HepG2 (cell line): ENCODE data around the gene PLD2. TPM values are rescaled to one million over a fixed set of nuclear protein-coding genes. Genes with fewer than 3 reads are reported as not detected.

Experiments
- CHD2 ChIP-seq: IDR thresholded peaks from 2 replicates; pipeline ENCODE4 v1.6.1; 2011; ENCODE audit warnings: low read depth, low read length, improper control_type of control experiment
- GLMP ChIP-seq: sonication (generic); formaldehyde crosslinking; IDR thresholded peaks from 2 replicates; pipeline ENCODE4 v1.9.0; 2021; ENCODE audit warnings: missing genetic modification reagents, mild to moderate bottlenecking, borderline replicate concordance
- HMG20B ChIP-seq: conservative IDR thresholded peaks from 2 replicates; pipeline ENCODE4 v1.6.1; 2016; ENCODE audit warnings: missing genetic modification reagents, missing compliant biosample characterization
- MXD4 ChIP-seq: IDR thresholded peaks from 2 replicates; pipeline ENCODE4 v1.6.1; 2016; ENCODE audit warnings: mild to moderate bottlenecking, missing biosample characterization, missing genetic modification reagents
- ONECUT2 ChIP-seq: sonication (generic); formaldehyde crosslinking; IDR thresholded peaks from 2 replicates; pipeline ENCODE4 v1.4.0; 2020; ENCODE audit warnings: missing genetic modification reagents
- SRY ChIP-seq: sonication (generic); formaldehyde crosslinking; IDR thresholded peaks from 2 replicates; pipeline ENCODE4 v1.8.0; 2022; ENCODE audit warnings: mild to moderate bottlenecking, missing genetic modification reagents
- ZBTB38 ChIP-seq: sonication (generic); formaldehyde crosslinking; IDR thresholded peaks from 2 replicates; pipeline ENCODE4 v1.5.1; 2020; ENCODE audit warnings: mild to moderate bottlenecking, missing genetic modification reagents
- ZHX2 ChIP-seq, 2 experiments: sonication (generic) in 1 of 2; formaldehyde crosslinking in 1 of 2; IDR thresholded peaks; 2 replicates each; pipeline versions ENCODE4 v1.6.1 to v1.9.0; 2014 to 2022; ENCODE audit warnings: antibody characterized with exemption in 1 of 2, borderline replicate concordance in 1 of 2, inconsistent platforms in 1 of 2, low read depth in 1 of 2, missing genetic modification reagents in 1 of 2
- ZNF138 ChIP-seq: sonication (generic); formaldehyde crosslinking; IDR thresholded peaks from 2 replicates; pipeline ENCODE4 v1.5.0; 2020; ENCODE audit warnings: mild to moderate bottlenecking, low read depth, missing genetic modification reagents
- ZNF44 ChIP-seq: sonication (generic); formaldehyde crosslinking; IDR thresholded peaks from 2 replicates; pipeline ENCODE4 v1.5.1; 2020; ENCODE audit warnings: mild to moderate bottlenecking, missing genetic modification reagents
- ZNF547 ChIP-seq: sonication (generic); formaldehyde crosslinking; IDR thresholded peaks from 2 replicates; pipeline ENCODE4 v1.5.1; 2020; ENCODE audit warnings: mild to moderate bottlenecking, missing genetic modification reagents
- ZNF562 ChIP-seq: sonication (generic); formaldehyde crosslinking; IDR thresholded peaks from 2 replicates; pipeline ENCODE4 v1.8.0; 2022; ENCODE audit warnings: missing genetic modification reagents, borderline replicate concordance
- polyA plus RNA-seq, 8 experiments: library from polyadenylated mRNA; depleted of rRNA in 3 of 8; stranded (reverse) in 7 of 8; unstranded in 1 of 8; fragments of >200 nt; fragmentation: Illumina TruSeq in 4 of 8; extraction: Trizol in 4 of 8; gene quantifications; 2 replicates each; pipeline versions ENCODE4 v1.2.1 to v1.2.3, GENCODE V29; 2011 to 2016; ENCODE audit warnings: low read depth in 4 of 8, missing spikeins in 1 of 8, mixed read lengths in 1 of 8; ENCODE audit not compliant: insufficient read depth in 1 of 8
- total RNA-seq, 5 experiments: library from RNA; depleted of rRNA; stranded (reverse); fragments of >200 nt; fragmentation: Illumina TruSeq; extraction: Trizol; gene quantifications; 2 replicates each; pipeline ENCODE4 v1.2.3, GENCODE V29; 2016; ENCODE audit warnings: low read depth in 1 of 5
- TF ChIP-seq, protein P1 (sequence below): sonication (generic); formaldehyde crosslinking; IDR thresholded peaks from 2 replicates; pipeline ENCODE4 v1.5.1; 2020; ENCODE audit warnings: mild to moderate bottlenecking, missing genetic modification reagents, moderate library complexity
- TF ChIP-seq, protein P2 (sequence below): sonication (generic); formaldehyde crosslinking; IDR thresholded peaks from 2 replicates; pipeline ENCODE4 v1.5.1; 2020; ENCODE audit warnings: missing genetic modification reagents, mild to moderate bottlenecking, borderline replicate concordance

PLD2 gene
- total and polyA plus RNA-seq, 2 of the 13 experiments (the other 11 are each of a cell fraction or from before 2014, with no cell fraction given): 13.4 to 29.7 TPM

DNA sequence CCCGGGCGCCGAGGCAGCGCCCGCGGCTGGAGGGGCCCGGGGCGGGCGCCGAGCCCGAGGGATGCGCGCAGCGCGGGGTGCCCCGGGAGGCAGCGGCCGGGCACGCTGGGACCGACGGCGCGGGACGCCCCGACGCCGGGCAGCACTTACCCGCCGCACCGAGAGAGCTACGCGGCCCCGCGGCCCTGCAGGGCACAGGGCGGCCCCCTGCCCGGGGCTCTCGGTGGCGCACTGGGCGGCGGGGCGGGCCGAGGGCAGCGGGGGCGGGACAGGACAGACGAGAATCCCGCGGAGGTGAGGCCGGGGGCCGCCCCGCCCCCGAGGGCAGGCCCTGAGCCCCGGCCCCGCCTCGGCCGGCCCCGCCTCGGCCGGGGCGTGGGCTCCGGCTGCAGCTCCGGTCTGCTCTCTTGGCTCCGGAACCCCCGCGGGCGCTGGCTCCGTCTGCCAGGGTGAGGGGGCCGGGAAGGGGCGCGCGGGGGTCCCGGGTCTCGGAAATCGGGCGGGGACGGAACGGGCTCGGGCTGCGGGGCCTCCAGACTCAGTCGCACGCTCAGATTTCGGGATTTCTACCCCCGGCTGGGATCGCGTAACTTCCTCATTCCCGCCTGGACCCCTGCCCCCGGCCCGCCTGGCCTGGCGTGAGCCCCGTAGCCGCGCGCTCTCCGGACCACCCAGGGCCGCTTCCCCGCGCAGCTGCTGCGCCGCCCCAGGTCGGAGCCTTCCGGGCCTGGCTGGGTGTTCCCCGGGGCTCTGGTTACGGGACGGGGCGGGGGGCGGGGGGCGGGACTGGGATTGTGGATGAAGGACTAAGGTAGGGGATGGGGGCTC is at the start of gene PLD2 (continued):
- TF ChIP-seq ZHX2 (IDR thresholded peaks at IDR 0.05; ENCODE audit: low read depth) (no peak), ZHX2 (CRISPR knock-in tag; IDR thresholded peaks at IDR 0.05; ENCODE audit: borderline replicate concordance) (0 out of 2 replicates have a peak, but pooled peaks have one; percentile 20), ZNF547 (CRISPR knock-in tag) (no peak), ZBTB38 (no peak), SRY (CRISPR knock-in tag) (peak; percentile 25; the same call in 1 of the 2 replicates), HMG20B (no peak), ZNF138 (CRISPR knock-in tag) (no peak), CHD2 (peak; percentile 86), ONECUT2 (CRISPR knock-in tag) (no peak), ZNF44 (CRISPR knock-in tag) (no peak), MXD4 (CRISPR knock-in tag) (no peak), GLMP (CRISPR knock-in tag) (no peak), ZNF562 (CRISPR knock-in tag) (no peak)
- TF ChIP-seq, protein P1, sequence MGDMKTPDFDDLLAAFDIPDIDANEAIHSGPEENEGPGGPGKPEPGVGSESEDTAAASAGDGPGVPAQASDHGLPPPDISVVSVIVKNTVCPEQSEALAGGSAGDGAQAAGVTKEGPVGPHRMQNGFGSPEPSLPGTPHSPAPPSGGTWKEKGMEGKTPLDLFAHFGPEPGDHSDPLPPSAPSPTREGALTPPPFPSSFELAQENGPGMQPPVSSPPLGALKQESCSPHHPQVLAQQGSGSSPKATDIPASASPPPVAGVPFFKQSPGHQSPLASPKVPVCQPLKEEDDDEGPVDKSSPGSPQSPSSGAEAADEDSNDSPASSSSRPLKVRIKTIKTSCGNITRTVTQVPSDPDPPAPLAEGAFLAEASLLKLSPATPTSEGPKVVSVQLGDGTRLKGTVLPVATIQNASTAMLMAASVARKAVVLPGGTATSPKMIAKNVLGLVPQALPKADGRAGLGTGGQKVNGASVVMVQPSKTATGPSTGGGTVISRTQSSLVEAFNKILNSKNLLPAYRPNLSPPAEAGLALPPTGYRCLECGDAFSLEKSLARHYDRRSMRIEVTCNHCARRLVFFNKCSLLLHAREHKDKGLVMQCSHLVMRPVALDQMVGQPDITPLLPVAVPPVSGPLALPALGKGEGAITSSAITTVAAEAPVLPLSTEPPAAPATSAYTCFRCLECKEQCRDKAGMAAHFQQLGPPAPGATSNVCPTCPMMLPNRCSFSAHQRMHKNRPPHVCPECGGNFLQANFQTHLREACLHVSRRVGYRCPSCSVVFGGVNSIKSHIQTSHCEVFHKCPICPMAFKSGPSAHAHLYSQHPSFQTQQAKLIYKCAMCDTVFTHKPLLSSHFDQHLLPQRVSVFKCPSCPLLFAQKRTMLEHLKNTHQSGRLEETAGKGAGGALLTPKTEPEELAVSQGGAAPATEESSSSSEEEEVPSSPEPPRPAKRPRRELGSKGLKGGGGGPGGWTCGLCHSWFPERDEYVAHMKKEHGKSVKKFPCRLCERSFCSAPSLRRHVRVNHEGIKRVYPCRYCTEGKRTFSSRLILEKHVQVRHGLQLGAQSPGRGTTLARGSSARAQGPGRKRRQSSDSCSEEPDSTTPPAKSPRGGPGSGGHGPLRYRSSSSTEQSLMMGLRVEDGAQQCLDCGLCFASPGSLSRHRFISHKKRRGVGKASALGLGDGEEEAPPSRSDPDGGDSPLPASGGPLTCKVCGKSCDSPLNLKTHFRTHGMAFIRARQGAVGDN (CRISPR knock-in tag): peak; percentile 51; the same call in 1 of the 2 replicates
- TF ChIP-seq, protein P2, sequence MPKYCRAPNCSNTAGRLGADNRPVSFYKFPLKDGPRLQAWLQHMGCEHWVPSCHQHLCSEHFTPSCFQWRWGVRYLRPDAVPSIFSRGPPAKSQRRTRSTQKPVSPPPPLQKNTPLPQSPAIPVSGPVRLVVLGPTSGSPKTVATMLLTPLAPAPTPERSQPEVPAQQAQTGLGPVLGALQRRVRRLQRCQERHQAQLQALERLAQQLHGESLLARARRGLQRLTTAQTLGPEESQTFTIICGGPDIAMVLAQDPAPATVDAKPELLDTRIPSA (CRISPR knock-in tag): no peak
